ENCODE results near the gene CBX4. TPM values are rescaled to one million over a fixed set of nuclear protein-coding genes. Genes with fewer than 3 reads are reported as not detected.
A peak's percentile ranks its signal among the peaks of the same experiment; 100 is the strongest.

The CBX4 gene
- total RNA-seq, 1 donor from 2014 or later, result 20.2 TPM

DNA sequence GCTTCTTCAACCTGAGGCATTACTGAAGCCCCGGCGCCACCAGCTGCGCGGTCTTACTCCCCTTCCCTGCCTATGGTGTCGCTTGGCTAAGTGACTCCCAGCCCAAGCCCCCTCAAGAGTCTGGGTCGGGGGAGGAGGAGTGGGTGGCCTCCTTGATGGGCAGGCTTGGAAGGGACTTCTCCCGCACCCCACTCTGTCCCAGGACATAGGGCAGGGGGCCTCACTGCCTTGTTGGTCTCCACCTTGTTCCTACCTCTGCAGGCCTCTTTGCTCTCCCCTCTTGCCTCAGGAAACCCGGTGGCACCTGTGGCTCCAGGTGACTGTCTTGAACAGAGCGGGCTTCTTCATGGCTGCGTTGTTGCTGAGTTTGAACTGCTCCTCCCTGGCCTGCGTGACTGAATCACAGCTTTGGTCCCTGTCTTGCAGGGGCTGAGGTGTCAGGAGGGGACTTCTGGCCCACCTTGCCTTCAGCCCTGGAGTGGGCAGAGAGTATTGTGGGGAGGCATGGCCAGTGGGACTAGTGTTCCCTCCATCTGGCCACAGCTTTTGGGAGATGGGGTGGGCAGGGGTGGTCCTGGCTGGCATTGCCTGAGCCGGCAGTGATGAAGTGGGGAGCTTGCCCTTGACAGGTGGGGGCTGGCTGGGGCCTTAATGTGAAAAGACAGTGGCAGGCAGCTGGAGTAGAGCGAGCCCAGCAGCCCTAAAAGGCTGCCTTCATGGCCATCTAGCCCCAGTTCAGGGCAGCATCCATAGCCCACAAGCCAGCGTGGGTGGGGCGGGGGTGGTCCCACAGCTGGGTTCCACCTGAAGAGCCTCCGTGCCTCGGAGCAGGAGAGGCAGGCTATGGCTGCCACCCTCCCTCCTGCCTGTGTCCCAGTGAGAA lies 54.0 kb downstream of the CBX4 start:
- H3K27ac ChIP-seq, result no peak overlapping the region
- no peak for ATAC-seq

DNA sequence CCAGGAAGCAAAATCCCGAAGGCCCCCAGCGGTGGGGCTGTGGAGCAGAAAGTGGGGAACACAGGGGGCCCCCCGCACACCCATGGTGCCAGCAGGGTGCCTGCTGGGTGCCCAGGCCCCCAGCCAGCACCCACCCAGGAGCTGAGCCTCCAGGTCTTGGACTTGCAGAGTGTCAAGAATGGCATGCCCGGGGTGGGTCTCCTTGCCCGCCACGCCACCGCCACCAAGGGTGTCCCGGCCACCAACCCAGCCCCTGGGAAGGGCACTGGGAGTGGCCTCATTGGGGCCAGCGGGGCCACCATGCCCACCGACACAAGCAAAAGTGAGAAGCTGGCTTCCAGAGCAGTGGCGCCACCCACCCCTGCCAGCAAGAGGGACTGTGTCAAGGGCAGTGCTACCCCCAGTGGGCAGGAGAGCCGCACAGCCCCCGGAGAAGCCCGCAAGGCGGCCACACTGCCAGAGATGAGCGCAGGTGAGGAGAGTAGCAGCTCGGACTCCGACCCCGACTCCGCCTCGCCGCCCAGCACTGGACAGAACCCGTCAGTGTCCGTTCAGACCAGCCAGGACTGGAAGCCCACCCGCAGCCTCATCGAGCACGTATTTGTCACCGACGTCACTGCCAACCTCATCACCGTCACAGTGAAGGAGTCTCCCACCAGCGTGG lies 54.8 kb downstream of the CBX4 start:
- Histone ChIP-seq H3K27ac (no peak overlapping the region), H3K4me1 (peaks cover 2% of the 10 kb centered on the region), H3K4me3 (no peak overlapping the region), H3K27me3 (peaks cover 61% of the 10 kb centered on the region), H3K9me3 (no peaks in the 10 kb centered on the region), H3K36me3 (no peaks in the 10 kb centered on the region)
- ATAC-seq (no peak), DNase-seq (no peak)
- intact Hi-C loops (cut with DNase I), result loop anchor here (10.0 kb wide), 2 partner anchors 130 to 190 kb away; no protein-coding TSS in a partner anchor
- no peak for TF ChIP-seq CTCF (IDR thresholded peaks at IDR 0.05)

More for the DNA sequence above, 54.0 kb downstream of the CBX4 start:
- no peak for DNase-seq
- intact Hi-C loops (cut with DNase I), result loop anchor here (10.0 kb wide), 2 partner anchors 130 to 190 kb away; no protein-coding TSS in a partner anchor
- no peak for TF ChIP-seq CTCF (IDR thresholded peaks at IDR 0.05)
- peaks cover 9% of the 10 kb centered on the region for H3K4me1 ChIP-seq
- H3K9me3 ChIP-seq, result no peaks in the 10 kb centered on the region
- H3K36me3 ChIP-seq, result no peaks in the 10 kb centered on the region
- peaks cover 69% of the 10 kb centered on the region for H3K27me3 ChIP-seq
- no peak overlapping the region for H3K4me3 ChIP-seq

DNA sequence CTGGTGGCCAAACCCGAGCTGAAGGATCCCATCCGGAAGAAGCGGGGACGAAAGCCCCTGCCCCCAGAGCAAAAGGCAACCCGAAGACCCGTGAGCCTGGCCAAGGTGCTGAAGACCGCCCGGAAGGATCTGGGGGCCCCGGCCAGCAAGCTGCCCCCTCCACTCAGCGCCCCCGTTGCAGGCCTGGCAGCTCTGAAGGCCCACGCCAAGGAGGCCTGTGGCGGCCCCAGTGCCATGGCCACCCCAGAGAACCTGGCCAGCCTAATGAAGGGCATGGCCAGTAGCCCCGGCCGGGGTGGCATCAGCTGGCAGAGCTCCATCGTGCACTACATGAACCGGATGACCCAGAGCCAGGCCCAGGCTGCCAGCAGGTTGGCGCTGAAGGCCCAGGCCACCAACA lies 55.3 kb downstream of the CBX4 start:
- no peak for TF ChIP-seq CTCF (IDR thresholded peaks at IDR 0.05)
- H3K27me3 ChIP-seq, result peaks cover 58% of the 10 kb centered on the region
- no peaks in the 10 kb centered on the region for H3K36me3 ChIP-seq
- no peak for ATAC-seq
- peaks cover 2% of the 10 kb centered on the region for H3K4me1 ChIP-seq
- H3K27ac ChIP-seq, result no peak overlapping the region
- intact Hi-C loops (cut with DNase I), result loop anchor here (10.0 kb wide), 2 partner anchors 131 to 191 kb away; no protein-coding TSS in a partner anchor
- H3K4me3 ChIP-seq, result no peak overlapping the region
- no peaks in the 10 kb centered on the region for H3K9me3 ChIP-seq
- DNase-seq, result peak; percentile 57

Other genes with a start within 250 kb of the CBX4 start
- not detected for gene RBFOX3, start 228.4 kb downstream of the CBX4 start, total RNA-seq
- not detected for gene ENPP7, start 108.5 kb downstream of the CBX4 start, total RNA-seq
- 3.4 TPM for gene CBX2, start 61.3 kb downstream of the CBX4 start, total RNA-seq
- gene CBX8, start 42.4 kb downstream of the CBX4 start, total RNA-seq, result 4.9 TPM
- 21.7 TPM for gene TBC1D16, start 196.4 kb upstream of the CBX4 start, total RNA-seq
- 3.5 TPM for gene CCDC40, start 197.2 kb upstream of the CBX4 start, total RNA-seq